Keratinocyte (primary cell): Measurements from ENCODE around the gene USP10.

Experiments
- EZH2 ChIP-seq: IDR thresholded peaks from one replicate; pipeline ENCODE4 v1.6.1; 2012; ENCODE audit warnings: inconsistent platforms, mild to moderate bottlenecking, low read length, moderate library complexity
- TF ChIP-seq, protein P1 (sequence below), 3 experiments: IDR thresholded peaks in 1 of 3; conservative IDR thresholded peaks in 1 of 3; optimal IDR thresholded peaks in 1 of 3; 2 replicates in 2 of 3; 3 replicates in 1 of 3; pipeline versions ENCODE3 to v1.5.1; 2011; ENCODE audit warnings: low read length in 3 of 3, mild to moderate bottlenecking in 3 of 3, moderate library complexity in 2 of 3, control low read depth in 1 of 3, inconsistent platforms in 1 of 3; ENCODE audit not compliant: insufficient read depth in 2 of 3; ENCODE audit errors: extremely low read depth in 1 of 3

DNA sequence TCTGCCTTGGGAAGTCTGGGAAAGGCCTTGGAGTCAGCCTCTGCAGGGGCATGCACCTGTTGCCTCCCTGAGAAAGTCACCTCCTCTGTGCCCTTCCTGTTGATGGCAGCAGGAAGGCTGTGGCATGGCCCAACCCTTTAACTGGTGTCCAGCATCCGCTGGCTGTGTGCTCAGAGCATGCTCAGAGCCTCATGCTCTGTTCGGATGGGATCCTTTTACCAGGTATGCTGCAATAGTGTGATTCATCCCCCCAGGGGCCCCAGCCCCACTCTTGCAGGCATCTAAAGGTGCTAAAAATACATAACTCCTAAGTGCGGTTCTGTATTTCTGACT lies 26.6 kb upstream of the USP10 start:
- TF ChIP-seq, protein P1, sequence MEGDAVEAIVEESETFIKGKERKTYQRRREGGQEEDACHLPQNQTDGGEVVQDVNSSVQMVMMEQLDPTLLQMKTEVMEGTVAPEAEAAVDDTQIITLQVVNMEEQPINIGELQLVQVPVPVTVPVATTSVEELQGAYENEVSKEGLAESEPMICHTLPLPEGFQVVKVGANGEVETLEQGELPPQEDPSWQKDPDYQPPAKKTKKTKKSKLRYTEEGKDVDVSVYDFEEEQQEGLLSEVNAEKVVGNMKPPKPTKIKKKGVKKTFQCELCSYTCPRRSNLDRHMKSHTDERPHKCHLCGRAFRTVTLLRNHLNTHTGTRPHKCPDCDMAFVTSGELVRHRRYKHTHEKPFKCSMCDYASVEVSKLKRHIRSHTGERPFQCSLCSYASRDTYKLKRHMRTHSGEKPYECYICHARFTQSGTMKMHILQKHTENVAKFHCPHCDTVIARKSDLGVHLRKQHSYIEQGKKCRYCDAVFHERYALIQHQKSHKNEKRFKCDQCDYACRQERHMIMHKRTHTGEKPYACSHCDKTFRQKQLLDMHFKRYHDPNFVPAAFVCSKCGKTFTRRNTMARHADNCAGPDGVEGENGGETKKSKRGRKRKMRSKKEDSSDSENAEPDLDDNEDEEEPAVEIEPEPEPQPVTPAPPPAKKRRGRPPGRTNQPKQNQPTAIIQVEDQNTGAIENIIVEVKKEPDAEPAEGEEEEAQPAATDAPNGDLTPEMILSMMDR (optimal IDR thresholded peaks at IDR 0.05 in 1 of 3, IDR thresholded peaks at IDR 0.05 in 1 of 3, conservative IDR thresholded peaks at IDR 0.05 in 1 of 3; ENCODE audit: extremely low read depth in 1 of 3, insufficient read depth in 2 of 3, low read length in 3 of 3) = no peak
- TF ChIP-seq EZH2 = no peak
